GM12875 (cell line): ENCODE results near the gene ELAVL1.

Experiments
- H3K4me3 ChIP-seq: one replicate; pipeline ENCODE4 v1.5.1; 2011; ENCODE audit warnings: low read depth, low read length, control low read depth
- TF ChIP-seq, protein P1 (sequence below): IDR thresholded peaks from 2 replicates; pipeline ENCODE4 v1.5.1; 2011; ENCODE audit warnings: low read depth, mild to moderate bottlenecking, control low read depth, inconsistent platforms, low read length, moderate library complexity, borderline replicate concordance; ENCODE audit not compliant: insufficient read depth

The ELAVL1 gene

GRCh38 chr19:7928741-7929701 is 76.4 kb downstream of the ELAVL1 start:
- H3K4me3 ChIP-seq, result no peak overlapping the region

DNA sequence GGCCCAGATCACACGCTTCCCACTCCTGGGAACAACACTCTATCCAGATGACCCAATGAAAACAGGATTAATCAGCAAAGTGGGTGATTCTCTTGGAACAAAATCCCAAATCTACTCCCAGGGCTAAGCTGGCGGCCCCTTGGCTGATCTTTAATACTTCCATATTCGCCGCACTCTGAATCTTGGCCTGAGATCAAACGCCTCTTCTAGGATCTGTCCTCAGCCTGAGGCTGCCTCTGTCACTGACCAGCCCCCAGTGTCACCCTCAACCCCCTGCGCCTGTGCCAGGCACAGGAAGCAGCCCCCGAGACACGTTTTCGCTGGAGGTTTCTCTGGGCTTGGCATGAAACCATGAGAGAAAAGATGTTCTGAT is 77.1 kb downstream of the ELAVL1 start:
- H3K4me3 ChIP-seq, result no peak overlapping the region
- TF ChIP-seq, protein P1, sequence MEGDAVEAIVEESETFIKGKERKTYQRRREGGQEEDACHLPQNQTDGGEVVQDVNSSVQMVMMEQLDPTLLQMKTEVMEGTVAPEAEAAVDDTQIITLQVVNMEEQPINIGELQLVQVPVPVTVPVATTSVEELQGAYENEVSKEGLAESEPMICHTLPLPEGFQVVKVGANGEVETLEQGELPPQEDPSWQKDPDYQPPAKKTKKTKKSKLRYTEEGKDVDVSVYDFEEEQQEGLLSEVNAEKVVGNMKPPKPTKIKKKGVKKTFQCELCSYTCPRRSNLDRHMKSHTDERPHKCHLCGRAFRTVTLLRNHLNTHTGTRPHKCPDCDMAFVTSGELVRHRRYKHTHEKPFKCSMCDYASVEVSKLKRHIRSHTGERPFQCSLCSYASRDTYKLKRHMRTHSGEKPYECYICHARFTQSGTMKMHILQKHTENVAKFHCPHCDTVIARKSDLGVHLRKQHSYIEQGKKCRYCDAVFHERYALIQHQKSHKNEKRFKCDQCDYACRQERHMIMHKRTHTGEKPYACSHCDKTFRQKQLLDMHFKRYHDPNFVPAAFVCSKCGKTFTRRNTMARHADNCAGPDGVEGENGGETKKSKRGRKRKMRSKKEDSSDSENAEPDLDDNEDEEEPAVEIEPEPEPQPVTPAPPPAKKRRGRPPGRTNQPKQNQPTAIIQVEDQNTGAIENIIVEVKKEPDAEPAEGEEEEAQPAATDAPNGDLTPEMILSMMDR, result no peak

More at GRCh38 chr19:7928741-7929701, 76.4 kb downstream of the ELAVL1 start:
- TF ChIP-seq, protein P1, result peak; percentile 56

- TF ChIP-seq, protein P1, result no peak
- no peak overlapping the region for H3K4me3 ChIP-seq
Measured at GRCh38 chr19:7927605-7928333, 77.7 kb downstream of the ELAVL1 start.

DNA sequence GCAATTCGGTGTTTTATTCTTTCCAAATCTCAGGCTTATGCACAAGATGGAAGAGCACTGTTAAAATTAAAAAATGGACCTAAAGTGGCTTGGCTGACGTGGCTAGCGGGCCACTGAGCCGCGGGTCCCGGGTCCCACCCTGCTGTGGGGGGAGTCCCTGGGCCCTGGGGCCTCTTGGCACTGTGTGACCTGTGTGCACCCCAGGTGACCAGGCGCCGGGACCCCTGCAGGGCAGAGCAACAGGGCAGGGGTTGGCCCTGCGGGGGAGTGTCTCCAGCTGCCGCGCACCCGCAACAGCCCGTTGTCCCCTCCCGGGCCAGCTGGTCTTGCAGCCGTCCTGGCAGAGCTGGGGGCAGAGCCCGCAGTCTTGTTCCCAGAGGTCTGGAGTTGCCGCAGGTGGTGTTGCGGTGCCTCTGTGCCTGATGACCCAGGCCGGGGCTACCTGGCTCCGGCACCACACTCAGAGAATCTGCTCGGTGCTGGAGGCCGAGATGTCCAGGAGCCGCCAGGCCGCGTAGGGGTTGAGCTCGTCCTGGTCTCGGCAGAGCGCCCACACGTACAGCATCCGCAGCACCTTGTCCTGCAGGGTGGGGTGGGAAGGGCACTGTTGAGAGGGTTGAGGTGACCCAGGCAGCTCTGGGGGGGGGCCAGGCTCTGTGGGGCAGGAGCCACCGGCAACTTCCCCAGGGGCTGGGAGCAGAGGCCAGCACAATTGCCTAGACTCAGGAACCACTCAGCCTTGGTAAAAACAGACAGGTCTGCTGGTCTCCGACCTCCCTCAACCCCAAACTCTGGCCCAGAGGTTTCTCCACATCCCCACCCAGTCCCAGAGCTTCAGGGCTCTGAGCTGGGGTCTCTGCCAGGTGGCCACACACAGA is 78.5 kb downstream of the ELAVL1 start:
- H3K4me3 ChIP-seq, result no peak overlapping the region
- TF ChIP-seq, protein P1, result no peak

DNA sequence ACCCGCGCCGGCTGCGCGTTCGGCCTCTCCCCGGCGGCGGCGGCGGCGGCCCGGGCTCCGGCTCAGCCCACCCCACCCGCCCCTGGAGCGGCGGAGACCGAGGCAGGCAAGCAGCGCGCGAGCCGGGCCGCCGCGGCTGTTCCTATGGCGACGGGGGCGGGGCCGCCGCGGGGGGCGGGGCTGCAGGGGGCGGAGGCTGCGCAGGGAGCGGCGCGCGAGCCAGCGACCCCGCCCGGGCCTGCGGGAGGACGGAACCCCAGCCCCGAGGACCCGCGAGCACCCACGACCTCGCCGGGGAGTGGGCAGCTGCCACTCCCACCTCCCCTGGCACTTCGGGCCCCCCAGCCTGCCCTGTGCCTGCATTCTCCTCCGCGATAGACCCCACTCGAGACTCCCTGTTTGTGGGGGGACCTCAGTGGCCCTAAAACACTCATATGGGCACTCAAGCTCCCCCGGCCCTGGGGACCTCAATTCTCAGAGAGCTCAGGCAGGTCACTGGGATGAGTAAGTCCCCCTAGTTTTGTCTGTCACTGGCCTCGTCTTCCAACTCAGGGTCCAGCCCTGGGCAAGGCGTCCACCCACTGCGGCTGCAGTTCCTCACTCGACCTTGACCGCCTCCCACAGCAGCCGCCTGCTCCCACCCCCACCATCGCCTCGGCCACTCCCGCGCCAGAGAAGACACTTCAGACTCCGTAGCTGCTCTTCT is 79.3 kb downstream of the ELAVL1 start, which contains the start of gene CTXN1:
Gene CTXN1 (minus strand): TSS at position 115 of the 706 bp plus-strand sequence. CDS start 597 bp downstream, outside the sequence.
- TF ChIP-seq, protein P1, result no peak

More for the DNA sequence above, 79.3 kb downstream of the ELAVL1 start, which contains the start of gene CTXN1:
- H3K4me3 ChIP-seq, result no peak within 1 kb of the TSS
